ENCODE measurements around the gene KIF17. TPM values are rescaled to one million over a fixed set of nuclear protein-coding genes. Genes with fewer than 3 reads are reported as not detected.

The KIF17 gene
- total RNA-seq, 1 experiment from 2014 or later, result 2.4 TPM

DNA sequence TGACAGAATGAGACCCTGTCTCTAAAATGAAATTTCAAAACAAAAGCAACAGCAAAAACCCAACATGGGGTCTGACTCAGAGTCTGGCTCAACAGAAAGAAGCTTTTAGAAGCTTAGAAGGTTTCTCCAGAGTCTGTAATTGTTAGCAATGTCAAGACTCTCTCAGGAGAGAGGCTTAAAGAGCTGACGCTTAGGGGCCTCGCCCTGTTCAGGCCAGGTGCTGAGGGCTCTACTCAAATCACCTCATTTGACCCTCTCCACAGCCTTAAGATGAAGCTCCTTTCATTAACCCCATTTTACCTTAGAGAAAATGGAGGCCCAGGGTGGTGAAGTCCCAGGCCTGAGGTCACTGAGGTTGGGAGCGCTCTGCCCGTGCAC, 5.3 kb upstream of the KIF17 start:
- no peaks in the 10 kb centered on the region for H3K27me3 ChIP-seq (ENCODE audit: insufficient read depth, low read length)
- no peak for TF ChIP-seq SRF (IDR thresholded peaks at IDR 0.05; ENCODE audit: low read depth)
- no peaks in the 10 kb centered on the region for H3K9me3 ChIP-seq (ENCODE audit: control insufficient read depth in 1 of 2, insufficient read depth in 1 of 2, low read depth in 1 of 2, low read length in 2 of 2)
- no peaks in the 10 kb centered on the region for H4K20me1 ChIP-seq (ENCODE audit: insufficient read depth)
- H3K36me3 ChIP-seq (ENCODE audit: control insufficient read depth in 1 of 2, insufficient read depth in 2 of 2, low read length in 2 of 2), result no peaks in the 10 kb centered on the region
- no TSS peak for BruUV-seq (replicated peaks)
- no peaks in the 10 kb centered on the region for H3K79me2 ChIP-seq (ENCODE audit: insufficient read depth, low read length)
- H3K4me1 ChIP-seq (ENCODE audit: control insufficient read depth in 1 of 2, insufficient read depth in 2 of 2, low read length in 2 of 2), result peaks cover 0 to 21% of the 10 kb centered on the region in 2 experiments; a peak in 3 of 4 replicates
- no peak overlapping the region for H3K4me3 ChIP-seq (replicated peaks in 1 of 2; ENCODE audit: low read depth in 1 of 2, low read length in 2 of 2)
- no peak overlapping the region for H2AFZ ChIP-seq (ENCODE audit: low read depth, low read length, poor library complexity, severe bottlenecking)
- no peak for ATAC-seq
- no peak for DNase-seq (ENCODE audit: low read depth, low spot score)
- H3K9ac ChIP-seq (ENCODE audit: low read length), result no peak overlapping the region
- intact Hi-C loops (cut with micrococcal nuclease), result no loop called here
- H3K4me2 ChIP-seq (ENCODE audit: low read length), result no peak overlapping the region
- CTCF ChIA-PET, result no interaction called here
- RAD21 ChIA-PET (ENCODE audit: low non-redundant PET in 1 of 2, low total read pairs in 2 of 2, uncharacterized antibody in 2 of 2, unreplicated experiment in 2 of 2), result no interaction called here
- POLR2A ChIA-PET, result no interaction called here
- H3K27ac ChIP-seq (ENCODE audit: low read depth, low read length), result no peak overlapping the region
- no peaks in the 10 kb centered on the region for H3K9me2 ChIP-seq (ENCODE audit: insufficient read depth)

- ChIA-PET CTCF (interaction anchor here (0.6 kb wide), 1 partner anchor 172 kb away, joined by 3 read pairs; no protein-coding TSS in a partner anchor), POLR2A (no interaction called here), RAD21 (ENCODE audit: low non-redundant PET in 1 of 2, low total read pairs in 2 of 2, uncharacterized antibody in 2 of 2, unreplicated experiment in 2 of 2) (no interaction called here)
- H3K9me2 ChIP-seq (ENCODE audit: insufficient read depth), result no peaks in the 10 kb centered on the region
- intact Hi-C loops (cut with micrococcal nuclease), result no loop called here
- no peaks in the 10 kb centered on the region for H4K20me1 ChIP-seq (ENCODE audit: insufficient read depth)
- H3K4me2 ChIP-seq (ENCODE audit: low read length), result no peak overlapping the region
- H3K79me2 ChIP-seq (ENCODE audit: insufficient read depth, low read length), result no peaks in the 10 kb centered on the region
- no peak overlapping the region for H2AFZ ChIP-seq (ENCODE audit: low read depth, low read length, poor library complexity, severe bottlenecking)
- ATAC-seq (no peak), DNase-seq (ENCODE audit: low read depth, low spot score) (no peak)
- no peaks in the 10 kb centered on the region for H3K27me3 ChIP-seq (ENCODE audit: insufficient read depth, low read length)
- H3K9me3 ChIP-seq (ENCODE audit: control insufficient read depth in 1 of 2, insufficient read depth in 1 of 2, low read depth in 1 of 2, low read length in 2 of 2), result no peaks in the 10 kb centered on the region
- peaks cover 2 to 26% of the 10 kb centered on the region in 2 experiments; a peak in 3 of 4 replicates for H3K4me1 ChIP-seq (ENCODE audit: control insufficient read depth in 1 of 2, insufficient read depth in 2 of 2, low read length in 2 of 2)
- BruUV-seq (replicated peaks), result no TSS peak
- no peak overlapping the region for H3K27ac ChIP-seq (ENCODE audit: low read depth, low read length)
- H3K36me3 ChIP-seq (ENCODE audit: control insufficient read depth in 1 of 2, insufficient read depth in 2 of 2, low read length in 2 of 2), result no peaks in the 10 kb centered on the region
- no peak overlapping the region for H3K9ac ChIP-seq (ENCODE audit: low read length)
- H3K4me3 ChIP-seq (replicated peaks in 1 of 2; ENCODE audit: low read depth in 1 of 2, low read length in 2 of 2), result no peak overlapping the region
- TF ChIP-seq CBX3 (IDR thresholded peaks at IDR 0.05; ENCODE audit: low read depth) (no peak), SP1 (IDR thresholded peaks at IDR 0.05; ENCODE audit: low read depth) (no peak), EZH2phosphoT487 (IDR thresholded peaks at IDR 0.05; ENCODE audit: borderline replicate concordance) (no peak), ZNF274 (IDR thresholded peaks at IDR 0.05; ENCODE audit: low read depth, low read length) (no peak), TCF7L2 (IDR thresholded peaks at IDR 0.05; ENCODE audit: borderline replicate concordance, extremely low read depth, insufficient read depth, insufficient read length) (no peak), RAD21 (IDR thresholded peaks at IDR 0.05; ENCODE audit: low read depth) (no peak), REST (IDR thresholded peaks at IDR 0.05; ENCODE audit: low read depth) (no peak), SRF (IDR thresholded peaks at IDR 0.05; ENCODE audit: low read depth) (no peak)
- TF ChIP-seq, protein P1, sequence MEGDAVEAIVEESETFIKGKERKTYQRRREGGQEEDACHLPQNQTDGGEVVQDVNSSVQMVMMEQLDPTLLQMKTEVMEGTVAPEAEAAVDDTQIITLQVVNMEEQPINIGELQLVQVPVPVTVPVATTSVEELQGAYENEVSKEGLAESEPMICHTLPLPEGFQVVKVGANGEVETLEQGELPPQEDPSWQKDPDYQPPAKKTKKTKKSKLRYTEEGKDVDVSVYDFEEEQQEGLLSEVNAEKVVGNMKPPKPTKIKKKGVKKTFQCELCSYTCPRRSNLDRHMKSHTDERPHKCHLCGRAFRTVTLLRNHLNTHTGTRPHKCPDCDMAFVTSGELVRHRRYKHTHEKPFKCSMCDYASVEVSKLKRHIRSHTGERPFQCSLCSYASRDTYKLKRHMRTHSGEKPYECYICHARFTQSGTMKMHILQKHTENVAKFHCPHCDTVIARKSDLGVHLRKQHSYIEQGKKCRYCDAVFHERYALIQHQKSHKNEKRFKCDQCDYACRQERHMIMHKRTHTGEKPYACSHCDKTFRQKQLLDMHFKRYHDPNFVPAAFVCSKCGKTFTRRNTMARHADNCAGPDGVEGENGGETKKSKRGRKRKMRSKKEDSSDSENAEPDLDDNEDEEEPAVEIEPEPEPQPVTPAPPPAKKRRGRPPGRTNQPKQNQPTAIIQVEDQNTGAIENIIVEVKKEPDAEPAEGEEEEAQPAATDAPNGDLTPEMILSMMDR (IDR thresholded peaks at IDR 0.05 in 2 of 3, conservative IDR thresholded peaks at IDR 0.05 in 1 of 3; ENCODE audit: borderline replicate concordance in 1 of 3, insufficient read depth in 1 of 3, low read depth in 2 of 3, low read length in 2 of 3), result no peak
These were observed 3.6 kb upstream of the KIF17 start for GRCh38 chr1:20721117-20722061.

Data from HCT116 (cell line).